GM21390 (cell line): Measurements from ENCODE around the gene SPATA31D1.
"Not testable (repeated sequence)": the region's sequence is repeated elsewhere in the genome, so short reads cannot be mapped to it uniquely, and the experiment has no call there.

Experiments
- ATAC-seq: cut with Tn5 transposase; IDR thresholded peaks from one replicate; pipeline ENCODE4 v1.9.1; 2021; ENCODE audit not compliant: unreplicated experiment

SPATA31D1 gene

GRCh38 chr9:81988472-81988871 is at the start of gene SPATA31D1:
TSS of gene SPATA31D1 (plus strand) at chr9:81988772. CDS start at chr9:81988819, 47 bp downstream.
- ATAC-seq = not testable (repeated sequence)

- ATAC-seq = not testable (repeated sequence)
Measured at GRCh38 chr9:81943393-81943792, 45.2 kb upstream of the SPATA31D1 start, which contains the start of gene SPATA31D3. TSS of gene SPATA31D3 (plus strand) at chr9:81943500. CDS start at chr9:81943586, 86 bp downstream.

- not testable (repeated sequence) for ATAC-seq
Measured at GRCh38 chr9:81948650-81949049, 39.9 kb upstream of the SPATA31D1 start.

- ATAC-seq = no peak
Measured at GRCh38 chr9:81953096-81953495, 35.5 kb upstream of the SPATA31D1 start.

GRCh38 chr9:81955625-81956024 is 32.9 kb upstream of the SPATA31D1 start:
- ATAC-seq = no peak

GRCh38 chr9:81964218-81965171 is 24.1 kb upstream of the SPATA31D1 start:
- no peak for ATAC-seq

- no peak for ATAC-seq
Measured at GRCh38 chr9:81968026-81968425, 20.5 kb upstream of the SPATA31D1 start.

GRCh38 chr9:81969971-81970370 is 18.6 kb upstream of the SPATA31D1 start:
- ATAC-seq = no peak

GRCh38 chr9:81971727-81972126 is 16.8 kb upstream of the SPATA31D1 start:
- ATAC-seq = no peak

- ATAC-seq = no peak
Measured at GRCh38 chr9:81974764-81975163, 13.8 kb upstream of the SPATA31D1 start.

GRCh38 chr9:81976351-81976750 is 12.2 kb upstream of the SPATA31D1 start:
- ATAC-seq = no peak

GRCh38 chr9:81979196-81979595 is 9.4 kb upstream of the SPATA31D1 start:
- peak; percentile 75 for ATAC-seq

GRCh38 chr9:81980568-81980967 is 8.0 kb upstream of the SPATA31D1 start:
- no peak for ATAC-seq

GRCh38 chr9:81981883-81982282 is 6.7 kb upstream of the SPATA31D1 start:
- ATAC-seq = no peak

GRCh38 chr9:81984928-81985327 is 3.6 kb upstream of the SPATA31D1 start:
- ATAC-seq = no peak

GRCh38 chr9:81986051-81986450 is 2.5 kb upstream of the SPATA31D1 start:
- ATAC-seq = no peak

GRCh38 chr9:81989700-81990099 is 1.1 kb downstream of the SPATA31D1 start:
- ATAC-seq = no peak

GRCh38 chr9:81993656-81994055 is 5.1 kb downstream of the SPATA31D1 start:
- ATAC-seq = no peak

GRCh38 chr9:81999806-82000205 is 11.2 kb downstream of the SPATA31D1 start:
- ATAC-seq = no peak

GRCh38 chr9:82010711-82011110 is 22.1 kb downstream of the SPATA31D1 start:
- ATAC-seq = no peak

GRCh38 chr9:82011133-82011532 is 22.6 kb downstream of the SPATA31D1 start:
- no peak for ATAC-seq

GRCh38 chr9:82012276-82012675 is 23.7 kb downstream of the SPATA31D1 start:
- ATAC-seq = no peak
